ENCODE results near the gene SNX13.

GRCh38 chr7:17843041-17843440 lies 97.3 kb downstream of the SNX13 start:
- TF ChIP-seq POLR2A (IDR thresholded peaks at IDR 0.05; ENCODE audit: low read depth, low read length) (no peak), POLR2AphosphoS5 (IDR thresholded peaks at IDR 0.05; ENCODE audit: low read depth, low read length) (no peak), SPI1 (IDR thresholded peaks at IDR 0.05; ENCODE audit: low read depth, low read length) (no peak)
